Epithelial cell of esophagus (primary cell): ENCODE results near the gene HAUS7.

Experiments
- DNase-seq: peaks from one replicate; pipeline ENCODE4 v3.0.0; 2010; ENCODE audit warnings: low read depth
- H3K4me3 ChIP-seq: 2 replicates; pipeline ENCODE4 v1.5.1; 2011; ENCODE audit warnings: mild to moderate bottlenecking, low read length, control low read depth
- TF ChIP-seq, protein P1 (sequence below): IDR thresholded peaks from 2 replicates; pipeline ENCODE4 v1.5.1; 2011; ENCODE audit warnings: low read depth, mild to moderate bottlenecking, low read length, control low read depth, inconsistent platforms; ENCODE audit not compliant: insufficient read depth; ENCODE audit errors: missing control alignments

Gene HAUS7

DNA sequence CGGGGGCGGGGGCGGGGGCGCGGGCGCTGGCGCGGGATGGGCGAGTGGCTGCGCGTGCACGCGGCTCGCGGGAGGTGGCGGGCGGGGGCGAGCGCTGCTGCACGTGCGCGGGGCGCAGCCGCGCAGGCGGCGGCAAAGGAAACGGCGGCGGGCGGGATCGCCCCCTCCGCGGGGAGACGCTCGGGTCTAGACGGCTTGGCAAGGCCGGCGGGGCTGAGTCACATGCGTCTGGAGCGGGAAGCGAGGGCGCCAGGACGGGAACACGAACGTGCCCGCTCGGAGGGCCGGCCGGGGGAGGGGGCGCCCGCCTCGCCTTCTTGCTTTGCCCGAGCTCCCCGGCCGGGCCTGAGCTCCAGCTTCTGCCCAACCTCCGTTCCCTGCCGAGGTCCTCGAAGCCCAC is 4.3 kb upstream of the HAUS7 start:
- H3K4me3 ChIP-seq = peak overlapping the region; percentile 5
- TF ChIP-seq, protein P1, sequence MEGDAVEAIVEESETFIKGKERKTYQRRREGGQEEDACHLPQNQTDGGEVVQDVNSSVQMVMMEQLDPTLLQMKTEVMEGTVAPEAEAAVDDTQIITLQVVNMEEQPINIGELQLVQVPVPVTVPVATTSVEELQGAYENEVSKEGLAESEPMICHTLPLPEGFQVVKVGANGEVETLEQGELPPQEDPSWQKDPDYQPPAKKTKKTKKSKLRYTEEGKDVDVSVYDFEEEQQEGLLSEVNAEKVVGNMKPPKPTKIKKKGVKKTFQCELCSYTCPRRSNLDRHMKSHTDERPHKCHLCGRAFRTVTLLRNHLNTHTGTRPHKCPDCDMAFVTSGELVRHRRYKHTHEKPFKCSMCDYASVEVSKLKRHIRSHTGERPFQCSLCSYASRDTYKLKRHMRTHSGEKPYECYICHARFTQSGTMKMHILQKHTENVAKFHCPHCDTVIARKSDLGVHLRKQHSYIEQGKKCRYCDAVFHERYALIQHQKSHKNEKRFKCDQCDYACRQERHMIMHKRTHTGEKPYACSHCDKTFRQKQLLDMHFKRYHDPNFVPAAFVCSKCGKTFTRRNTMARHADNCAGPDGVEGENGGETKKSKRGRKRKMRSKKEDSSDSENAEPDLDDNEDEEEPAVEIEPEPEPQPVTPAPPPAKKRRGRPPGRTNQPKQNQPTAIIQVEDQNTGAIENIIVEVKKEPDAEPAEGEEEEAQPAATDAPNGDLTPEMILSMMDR = no peak
- peak; percentile 36 for DNase-seq

DNA sequence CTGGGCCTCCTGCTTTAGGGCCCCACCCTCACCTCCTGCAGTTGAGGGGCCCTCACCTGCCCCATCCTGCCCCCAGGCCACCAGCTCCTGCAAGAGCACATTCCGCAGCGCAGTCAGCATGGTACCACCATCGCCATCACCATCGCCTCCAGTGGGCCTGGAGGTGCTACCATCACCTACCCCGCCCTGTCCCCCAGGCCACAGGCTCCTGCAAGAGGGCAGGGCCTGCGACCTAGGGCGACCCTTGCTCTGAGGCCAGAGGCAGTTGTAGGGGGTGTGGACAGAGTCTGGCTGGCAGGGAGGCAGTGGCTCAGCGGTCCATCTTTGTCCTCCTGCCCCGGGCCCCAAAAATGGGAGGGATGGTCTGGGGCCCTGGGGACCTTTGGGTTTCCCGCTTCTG is 3.9 kb upstream of the HAUS7 start:
- no peak overlapping the region for H3K4me3 ChIP-seq
- DNase-seq = no peak
- TF ChIP-seq, protein P1 = no peak

DNA sequence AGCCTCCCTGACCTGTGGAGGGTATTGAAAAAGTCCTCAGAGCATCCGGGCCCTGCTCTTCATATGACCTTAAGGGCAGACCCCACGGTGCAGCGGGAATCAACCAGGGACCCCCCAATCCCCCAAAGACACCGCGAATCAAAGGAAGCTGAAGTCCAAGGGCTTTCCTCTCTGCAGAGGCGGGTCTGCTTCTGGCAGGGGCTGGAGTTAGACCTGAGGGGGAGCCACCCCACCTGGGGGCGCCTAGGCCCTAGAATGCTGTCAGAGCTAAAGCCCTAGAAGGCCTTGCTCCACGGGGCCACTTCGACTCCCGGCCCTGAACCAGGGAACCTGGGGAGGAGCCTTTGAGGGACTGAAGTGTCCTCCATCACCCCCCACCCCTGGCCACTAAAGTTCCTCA is 2.8 kb upstream of the HAUS7 start:
- no peak overlapping the region for H3K4me3 ChIP-seq
- no peak for DNase-seq
- TF ChIP-seq, protein P1 = no peak

DNA sequence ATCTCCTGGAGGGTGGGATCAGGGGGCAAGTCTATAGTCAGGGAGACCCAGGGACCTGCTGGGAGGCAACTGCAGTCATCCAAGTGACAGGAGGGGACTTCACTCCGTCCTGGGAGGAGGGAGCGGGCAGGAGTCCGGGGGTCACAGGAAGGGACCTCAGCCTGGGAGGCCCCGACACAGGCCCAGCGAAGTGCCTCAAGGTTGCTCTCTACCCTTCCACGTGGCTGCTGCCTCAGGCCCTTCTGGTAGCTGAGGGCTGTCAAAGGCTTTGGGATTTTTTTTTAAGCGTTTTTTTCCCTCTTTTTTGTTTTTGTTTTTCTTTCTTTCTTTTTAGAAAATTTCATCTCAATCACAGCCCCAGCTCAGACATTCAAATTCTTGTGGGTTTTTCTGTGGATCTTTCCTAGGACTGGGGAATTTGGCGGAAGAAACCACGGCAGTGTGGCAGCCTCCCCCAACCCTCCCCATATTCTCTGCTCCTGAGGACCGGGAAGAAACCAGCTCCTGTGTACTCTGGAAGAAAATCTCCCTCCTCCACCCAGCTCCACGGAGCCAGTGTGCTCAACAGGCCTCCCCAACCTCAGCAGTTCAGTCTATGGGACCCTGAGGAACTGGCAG is 1.4 kb upstream of the HAUS7 start:
- DNase-seq = no peak
- no peak overlapping the region for H3K4me3 ChIP-seq
- TF ChIP-seq, protein P1 = no peak

DNA sequence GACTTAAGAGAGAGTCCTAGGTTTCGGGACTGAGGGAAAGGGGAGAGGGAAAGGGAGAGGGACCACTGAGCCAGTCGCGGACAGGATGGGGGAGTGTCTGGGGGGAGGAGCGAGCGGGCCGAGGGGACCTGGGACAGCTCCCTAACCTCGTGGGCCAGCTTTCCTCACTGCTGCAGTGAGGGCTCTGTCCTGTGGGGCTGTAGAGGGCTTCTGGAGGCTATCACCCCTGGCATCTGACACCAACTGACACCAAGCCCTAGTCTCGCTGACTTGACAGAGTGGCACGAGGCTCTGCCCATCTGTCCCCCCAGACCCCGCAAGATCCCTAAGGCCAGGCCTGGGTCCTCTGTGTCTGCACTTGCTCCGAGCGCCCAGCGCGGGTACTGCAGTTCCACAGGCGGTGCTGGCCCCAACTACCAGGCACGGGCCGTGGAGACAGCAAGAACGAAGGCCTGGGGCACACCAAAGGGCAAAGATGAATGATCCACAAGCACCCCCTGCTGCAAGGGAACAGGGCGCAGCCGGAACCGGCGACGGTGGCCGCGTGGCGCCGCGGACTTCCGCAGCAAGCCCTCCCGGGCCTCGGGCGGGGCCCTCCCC is 465 bp downstream of the HAUS7 start:
- peak overlapping the region; percentile 62 for H3K4me3 ChIP-seq
- peak; percentile 27 for DNase-seq
- TF ChIP-seq, protein P1 = no peak

DNA sequence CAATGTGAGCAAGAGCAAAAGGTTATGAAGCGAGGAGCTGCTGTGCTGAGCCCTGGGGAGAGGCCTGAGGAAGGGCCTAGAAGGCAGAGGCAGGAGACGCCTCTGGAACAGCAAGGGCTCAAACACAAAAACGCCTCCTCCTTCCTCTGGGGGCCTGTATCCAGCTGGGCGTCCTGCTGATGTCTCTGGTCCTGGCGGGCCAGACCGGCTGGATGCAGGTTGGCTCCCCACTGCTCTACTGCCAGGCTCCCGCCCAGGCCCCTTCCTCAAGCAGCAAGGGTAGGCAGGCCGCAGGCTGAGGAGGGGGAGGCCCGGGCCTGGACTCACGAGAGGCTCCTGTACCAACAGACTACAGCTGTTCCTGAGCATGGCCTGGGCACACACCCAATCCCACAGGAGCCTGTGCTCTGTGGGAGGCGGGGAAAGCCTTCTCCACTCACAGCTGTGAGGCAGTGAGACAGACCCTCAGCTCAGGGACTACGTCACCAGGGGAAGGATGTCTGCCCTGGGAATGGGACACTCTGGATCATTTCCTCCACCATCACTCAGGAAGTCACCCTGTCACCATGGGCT is 2.3 kb downstream of the HAUS7 start:
- TF ChIP-seq, protein P1 = no peak
- H3K4me3 ChIP-seq = no peak overlapping the region
- DNase-seq = no peak
